Lung microvascular endothelial cell (primary cell): ENCODE results near the gene PDP2. TPM values are rescaled to one million over a fixed set of nuclear protein-coding genes. Genes with fewer than 3 reads are reported as not detected.
"Not testable (repeated sequence)": the region's sequence is repeated elsewhere in the genome, so short reads cannot be mapped to it uniquely, and the experiment has no call there.

ENCODE experiments used
- DNase-seq, 2 donors: peaks; one replicate each; pipeline versions ENCODE4 v3.0.0 to v3.0.0-alpha.2; 2010; ENCODE audit warnings: low read depth in 2 of 2
- total RNA-seq: library from RNA; depleted of rRNA; stranded (reverse); fragments of >200 nt; gene quantifications from 2 replicates; pipeline ENCODE4 v1.2.1, GENCODE V29; 2014

Gene PDP2
- total RNA-seq, 1 donor from 2014 or later: 6.7 TPM

- DNase-seq: no peak
Measured at GRCh38 chr16:66919569-66920298, 39.4 kb downstream of the PDP2 start.

- DNase-seq: no peak
Measured at GRCh38 chr16:66920299-66920590, 39.9 kb downstream of the PDP2 start.

- DNase-seq: no peak
Measured at GRCh38 chr16:66920924-66921680, 40.8 kb downstream of the PDP2 start.

GRCh38 chr16:66921729-66922450 is 41.6 kb downstream of the PDP2 start:
- no peak for DNase-seq

- DNase-seq: no peak
Measured at GRCh38 chr16:66923247-66923731, 43.0 kb downstream of the PDP2 start.

- no peak for DNase-seq
Measured at GRCh38 chr16:66923866-66924265, 43.6 kb downstream of the PDP2 start.

GRCh38 chr16:66924527-66925321 is 44.4 kb downstream of the PDP2 start:
- peak in 1 of 2 donors; percentile 31 for DNase-seq

- peak; percentile 26 to 54 for DNase-seq
Measured at GRCh38 chr16:66925322-66925840, 45.1 kb downstream of the PDP2 start, which contains the start of gene RRAD. RRAD (minus strand) TSS chr16:66925535; CDS start chr16:66925179, 356 bp downstream.

GRCh38 chr16:66926171-66926947 is 46.0 kb downstream of the PDP2 start:
- DNase-seq: no peak

GRCh38 chr16:66926961-66927436 is 46.7 kb downstream of the PDP2 start:
- DNase-seq: peak in 1 of 2 donors; percentile 54

GRCh38 chr16:66927918-66928649 is 47.8 kb downstream of the PDP2 start:
- no peak for DNase-seq

- peak in 1 of 2 donors; percentile 33 for DNase-seq
Measured at GRCh38 chr16:66928702-66929388, 48.5 kb downstream of the PDP2 start.

GRCh38 chr16:66930189-66930588 is 49.9 kb downstream of the PDP2 start:
- DNase-seq: peak; percentile 40 to 45

- no peak for DNase-seq
Measured at GRCh38 chr16:66931665-66932064, 51.4 kb downstream of the PDP2 start.

GRCh38 chr16:66932076-66932475 is 51.8 kb downstream of the PDP2 start:
- no peak for DNase-seq

GRCh38 chr16:66933776-66934137 is 53.4 kb downstream of the PDP2 start:
- DNase-seq: no peak

- peak; percentile 88 to 92 for DNase-seq
Measured at GRCh38 chr16:66934138-66934838, 54.0 kb downstream of the PDP2 start, which contains the start of gene CIAO2B. CIAO2B (minus strand) TSS chr16:66934402; CDS start chr16:66934364, 38 bp downstream.

GRCh38 chr16:66934839-66935313 is 54.6 kb downstream of the PDP2 start:
- DNase-seq: not testable (repeated sequence)
